ENCODE measurements around the gene S100A1. TPM values are rescaled to one million over a fixed set of nuclear protein-coding genes. Genes with fewer than 3 reads are reported as not detected.

Gene S100A1
- total and polyA plus RNA-seq, 7 experiments from 2014 or later, result not detected

Other genes starting within 250 kb of the S100A1 start
- gene S100A8, start 237.4 kb upstream of the S100A1 start, total RNA-seq, result 1,000 to 10,000 TPM in 1 of 5 experiments, 100 to 1,000 TPM in 1, 1 to 10 TPM in 2, not detected in 1; 1.3 to 1,624 (median 61.2) TPM
- gene S100A8, start 237.4 kb upstream of the S100A1 start, polyA plus RNA-seq, result 10 to 100 TPM in 1 of 2 donors, 1 to 10 TPM in 1; 1.7 to 10.8 TPM
- not detected for gene S100A7A, start 211.9 kb upstream of the S100A1 start, total RNA-seq
- gene S100A7A, start 211.9 kb upstream of the S100A1 start, polyA plus RNA-seq, result not detected
- not detected for gene S100A7, start 167.8 kb upstream of the S100A1 start, total RNA-seq
- not detected for gene S100A7, start 167.8 kb upstream of the S100A1 start, polyA plus RNA-seq
- gene S100A6, start 92.4 kb upstream of the S100A1 start, total RNA-seq, result 100 to 1,000 TPM; 178 to 433 (median 201) TPM
- gene S100A6, start 92.4 kb upstream of the S100A1 start, polyA plus RNA-seq, result 100 to 1,000 TPM; 424 to 568 TPM
- 1 to 10 TPM in 2 of 5 experiments, under 1 TPM in 1, not detected in 2; 0.78 to 2.0 (median 1.2) TPM for gene S100A5, start 87.5 kb upstream of the S100A1 start, total RNA-seq
- 1 to 10 TPM in 1 of 2 donors, under 1 TPM in 1; 0.91 to 1.5 TPM for gene S100A5, start 87.5 kb upstream of the S100A1 start, polyA plus RNA-seq
- 100 to 1,000 TPM in 3 of 5 experiments, 10 to 100 TPM in 2; 54.0 to 766 (median 204) TPM for gene S100A4, start 82.6 kb upstream of the S100A1 start, total RNA-seq
- 100 to 1,000 TPM; 259 to 359 TPM for gene S100A4, start 82.6 kb upstream of the S100A1 start, polyA plus RNA-seq
- gene S100A3, start 79.2 kb upstream of the S100A1 start, total RNA-seq, result not detected
- not detected for gene S100A3, start 79.2 kb upstream of the S100A1 start, polyA plus RNA-seq
- 1 to 10 TPM in 1 of 5 experiments, not detected in 4; 1.1 TPM for gene S100A2, start 62.6 kb upstream of the S100A1 start, total RNA-seq
- not detected for gene S100A2, start 62.6 kb upstream of the S100A1 start, polyA plus RNA-seq
- gene S100A16, start 15.3 kb upstream of the S100A1 start, total RNA-seq, result not detected
- not detected for gene S100A16, start 15.3 kb upstream of the S100A1 start, polyA plus RNA-seq
- gene S100A14, start 12.1 kb upstream of the S100A1 start, total RNA-seq, result not detected
- not detected for gene S100A14, start 12.1 kb upstream of the S100A1 start, polyA plus RNA-seq
- gene S100A13, start 929 bp upstream of the S100A1 start, total RNA-seq, result 1 to 10 TPM; 2.6 to 4.0 (median 3.1) TPM
- gene S100A13, start 929 bp upstream of the S100A1 start, polyA plus RNA-seq, result 1 to 10 TPM; 1.4 to 1.5 TPM
- 100 to 1,000 TPM in 4 of 5 experiments, 10 to 100 TPM in 1; 85.2 to 143 (median 116) TPM for gene CHTOP, start 5.6 kb downstream of the S100A1 start, total RNA-seq
- 10 to 100 TPM; 57.4 to 95.7 TPM for gene CHTOP, start 5.6 kb downstream of the S100A1 start, polyA plus RNA-seq
- 10 to 100 TPM; 10.2 to 43.5 (median 29.8) TPM for gene SNAPIN, start 30.3 kb downstream of the S100A1 start, total RNA-seq
- 10 to 100 TPM; 77.3 to 84.5 TPM for gene SNAPIN, start 30.3 kb downstream of the S100A1 start, polyA plus RNA-seq
- gene ILF2, start 42.6 kb downstream of the S100A1 start, total RNA-seq, result 100 to 1,000 TPM in 3 of 5 experiments, 10 to 100 TPM in 2; 83.6 to 177 (median 113) TPM
- 100 to 1,000 TPM; 147 to 166 TPM for gene ILF2, start 42.6 kb downstream of the S100A1 start, polyA plus RNA-seq
- not detected for gene NPR1, start 50.3 kb downstream of the S100A1 start, total RNA-seq
- gene NPR1, start 50.3 kb downstream of the S100A1 start, polyA plus RNA-seq, result not detected
- 10 to 100 TPM; 43.6 to 68.1 (median 56.8) TPM for gene INTS3, start 99.6 kb downstream of the S100A1 start, total RNA-seq
- 10 to 100 TPM in 1 of 2 donors, 1 to 10 TPM in 1; 9.5 to 14.1 TPM for gene INTS3, start 99.6 kb downstream of the S100A1 start, polyA plus RNA-seq
- 10 to 100 TPM in 4 of 5 experiments, 1 to 10 TPM in 1; 9.1 to 34.2 (median 11.6) TPM for gene SLC27A3, start 147.0 kb downstream of the S100A1 start, total RNA-seq
- 1 to 10 TPM; 3.4 to 7.2 TPM for gene SLC27A3, start 147.0 kb downstream of the S100A1 start, polyA plus RNA-seq

All from naive thymus-derived CD4-positive, alpha-beta T cell (primary cell).